HepG2 (cell line): ENCODE results near the gene CARHSP1. TPM values are rescaled to one million over a fixed set of nuclear protein-coding genes. Genes with fewer than 3 reads are reported as not detected.
A peak's percentile ranks its signal among the peaks of the same experiment; 100 is the strongest.

ENCODE experiments used
- CEBPZ ChIP-seq: IDR thresholded peaks from 2 replicates; pipeline ENCODE4 v1.6.1; 2012; ENCODE audit warnings: low read length, improper control_type of control experiment
- JUND ChIP-seq: sonication (generic); formaldehyde crosslinking; IDR thresholded peaks from 2 replicates; pipeline ENCODE4 v1.8.0; 2022; ENCODE audit warnings: mild to moderate bottlenecking, missing genetic modification reagents
- MEF2D ChIP-seq: sonication (generic); formaldehyde crosslinking; IDR thresholded peaks from 2 replicates; pipeline ENCODE4 v1.5.1; 2020; ENCODE audit warnings: mild to moderate bottlenecking, missing genetic modification reagents
- NPAS2 ChIP-seq: sonication (generic); formaldehyde crosslinking; IDR thresholded peaks from 2 replicates; pipeline ENCODE4 v1.8.0; 2022; ENCODE audit warnings: mild to moderate bottlenecking, missing genetic modification reagents, borderline replicate concordance
- SP1 ChIP-seq, 2 experiments: fragments of 450-650 bp in 1 of 2; sonication (generic) in 1 of 2; formaldehyde crosslinking in 1 of 2; IDR thresholded peaks; 2 replicates each; pipeline versions ENCODE4 v1.4.0 to v1.6.1; 2016 to 2020; ENCODE audit warnings: missing genetic modification reagents in 1 of 2
- TERF1 ChIP-seq: sonication (generic); formaldehyde crosslinking; IDR thresholded peaks from 2 replicates; pipeline ENCODE4 v1.8.0; 2022; ENCODE audit warnings: mild to moderate bottlenecking, missing genetic modification reagents, moderate library complexity
- ZBTB34 ChIP-seq: sonication (generic); formaldehyde crosslinking; IDR thresholded peaks from 2 replicates; pipeline ENCODE4 v1.8.0; 2022; ENCODE audit warnings: mild to moderate bottlenecking, missing genetic modification reagents
- ZFYVE20 ChIP-seq: sonication (generic); formaldehyde crosslinking; IDR thresholded peaks from 2 replicates; pipeline ENCODE4 v1.8.0; 2023; ENCODE audit warnings: low read depth, mild to moderate bottlenecking, moderate library complexity, missing genetic modification reagents, borderline replicate concordance
- ZMYM3 ChIP-seq: sonication (generic); formaldehyde crosslinking; IDR thresholded peaks from 2 replicates; pipeline ENCODE4 v1.5.1; 2020; ENCODE audit warnings: mild to moderate bottlenecking, missing genetic modification reagents
- ZNF12 ChIP-seq: sonication (generic); formaldehyde crosslinking; IDR thresholded peaks from 2 replicates; pipeline ENCODE4 v1.5.0; 2020; ENCODE audit warnings: missing genetic modification reagents
- ZNF292 ChIP-seq: sonication (generic); formaldehyde crosslinking; IDR thresholded peaks from 2 replicates; pipeline ENCODE4 v1.8.1; 2022; ENCODE audit warnings: mild to moderate bottlenecking, low read depth, missing genetic modification reagents, borderline replicate concordance
- ZNF33B ChIP-seq: sonication (generic); formaldehyde crosslinking; IDR thresholded peaks from 2 replicates; pipeline ENCODE4 v1.5.1; 2020; ENCODE audit warnings: mild to moderate bottlenecking, missing genetic modification reagents
- ZNF550 ChIP-seq: sonication (generic); formaldehyde crosslinking; IDR thresholded peaks from 2 replicates; pipeline ENCODE4 v1.4.0; 2020; ENCODE audit warnings: mild to moderate bottlenecking, missing genetic modification reagents, borderline replicate concordance
- polyA plus RNA-seq, 8 experiments: library from polyadenylated mRNA; depleted of rRNA in 3 of 8; stranded (reverse) in 7 of 8; unstranded in 1 of 8; fragments of >200 nt; fragmentation: Illumina TruSeq in 4 of 8; extraction: Trizol in 4 of 8; gene quantifications; 2 replicates each; pipeline versions ENCODE4 v1.2.1 to v1.2.3, GENCODE V29; 2011 to 2016; ENCODE audit warnings: low read depth in 4 of 8, missing spikeins in 1 of 8, mixed read lengths in 1 of 8; ENCODE audit not compliant: insufficient read depth in 1 of 8
- total RNA-seq, 5 experiments: library from RNA; depleted of rRNA; stranded (reverse); fragments of >200 nt; fragmentation: Illumina TruSeq; extraction: Trizol; gene quantifications; 2 replicates each; pipeline ENCODE4 v1.2.3, GENCODE V29; 2016; ENCODE audit warnings: low read depth in 1 of 5
- TF ChIP-seq, protein P1 (sequence below): sonication (generic); formaldehyde crosslinking; IDR thresholded peaks from 2 replicates; pipeline ENCODE4 v1.5.0; 2020; ENCODE audit warnings: mild to moderate bottlenecking, missing genetic modification reagents, borderline replicate concordance
- TF ChIP-seq, protein P2 (sequence below), 2 experiments: sonication (generic) in 1 of 2; formaldehyde crosslinking in 1 of 2; IDR thresholded peaks; 2 replicates each; pipeline versions ENCODE4 v1.4.0 to v1.6.1; 2018 to 2020; ENCODE audit warnings: missing genetic modification reagents in 2 of 2, borderline replicate concordance in 1 of 2, low read depth in 1 of 2, mild to moderate bottlenecking in 1 of 2, missing biosample characterization in 1 of 2

CARHSP1 gene
- total and polyA plus RNA-seq, 2 of the 13 experiments (the other 11 are each of a cell fraction or from before 2014, with no cell fraction given) = 173 to 345 TPM

DNA sequence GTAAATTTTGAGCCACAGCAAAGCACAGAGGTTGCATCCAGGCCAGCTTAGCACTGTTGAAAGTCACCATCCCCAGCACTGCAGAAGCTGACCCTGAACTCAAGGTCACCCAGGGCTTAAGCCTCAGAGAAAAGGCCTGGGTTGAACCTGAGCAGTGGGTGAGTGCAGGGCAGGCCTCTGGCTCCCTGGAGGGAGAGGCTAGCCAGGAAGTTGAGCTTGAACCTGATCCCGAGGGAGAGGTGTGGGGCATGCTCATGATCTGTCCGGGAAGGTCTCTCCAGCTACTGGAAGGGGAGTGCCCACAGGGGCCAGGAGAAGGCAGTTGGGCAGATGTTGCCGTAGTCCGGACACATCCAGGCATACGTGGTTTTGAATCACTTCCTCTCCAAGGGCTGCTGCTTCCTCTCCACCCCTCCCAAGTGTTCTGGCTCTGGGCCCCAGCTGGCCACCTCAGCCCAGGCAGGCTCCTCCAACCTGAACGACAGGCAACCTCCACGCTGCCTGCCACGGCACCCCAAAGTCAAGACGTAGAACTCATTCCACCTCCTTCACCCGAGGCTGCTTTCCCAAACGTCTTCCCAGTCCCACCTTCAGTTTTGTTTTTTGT is 18.4 kb downstream of the CARHSP1 start (continued):
- TF ChIP-seq TERF1 (CRISPR knock-in tag) = no peak
- TF ChIP-seq, protein P1, sequence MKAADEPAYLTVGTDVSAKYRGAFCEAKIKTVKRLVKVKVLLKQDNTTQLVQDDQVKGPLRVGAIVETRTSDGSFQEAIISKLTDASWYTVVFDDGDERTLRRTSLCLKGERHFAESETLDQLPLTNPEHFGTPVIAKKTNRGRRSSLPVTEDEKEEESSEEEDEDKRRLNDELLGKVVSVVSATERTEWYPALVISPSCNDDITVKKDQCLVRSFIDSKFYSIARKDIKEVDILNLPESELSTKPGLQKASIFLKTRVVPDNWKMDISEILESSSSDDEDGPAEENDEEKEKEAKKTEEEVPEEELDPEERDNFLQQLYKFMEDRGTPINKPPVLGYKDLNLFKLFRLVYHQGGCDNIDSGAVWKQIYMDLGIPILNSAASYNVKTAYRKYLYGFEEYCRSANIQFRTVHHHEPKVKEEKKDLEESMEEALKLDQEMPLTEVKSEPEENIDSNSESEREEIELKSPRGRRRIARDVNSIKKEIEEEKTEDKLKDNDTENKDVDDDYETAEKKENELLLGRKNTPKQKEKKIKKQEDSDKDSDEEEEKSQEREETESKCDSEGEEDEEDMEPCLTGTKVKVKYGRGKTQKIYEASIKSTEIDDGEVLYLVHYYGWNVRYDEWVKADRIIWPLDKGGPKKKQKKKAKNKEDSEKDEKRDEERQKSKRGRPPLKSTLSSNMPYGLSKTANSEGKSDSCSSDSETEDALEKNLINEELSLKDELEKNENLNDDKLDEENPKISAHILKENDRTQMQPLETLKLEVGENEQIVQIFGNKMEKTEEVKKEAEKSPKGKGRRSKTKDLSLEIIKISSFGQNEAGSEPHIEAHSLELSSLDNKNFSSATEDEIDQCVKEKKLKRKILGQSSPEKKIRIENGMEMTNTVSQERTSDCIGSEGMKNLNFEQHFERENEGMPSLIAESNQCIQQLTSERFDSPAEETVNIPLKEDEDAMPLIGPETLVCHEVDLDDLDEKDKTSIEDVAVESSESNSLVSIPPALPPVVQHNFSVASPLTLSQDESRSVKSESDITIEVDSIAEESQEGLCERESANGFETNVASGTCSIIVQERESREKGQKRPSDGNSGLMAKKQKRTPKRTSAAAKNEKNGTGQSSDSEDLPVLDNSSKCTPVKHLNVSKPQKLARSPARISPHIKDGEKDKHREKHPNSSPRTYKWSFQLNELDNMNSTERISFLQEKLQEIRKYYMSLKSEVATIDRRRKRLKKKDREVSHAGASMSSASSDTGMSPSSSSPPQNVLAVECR (CRISPR knock-in tag) = peak; percentile 67; the same call in 1 of the 2 replicates
- TF ChIP-seq ZFYVE20 (CRISPR knock-in tag) = no peak
- peak; percentile 54 for TF ChIP-seq ZNF292 (CRISPR knock-in tag)
- TF ChIP-seq SP1 (IDR thresholded peaks at IDR 0.05) = no peak
- TF ChIP-seq SP1 (CRISPR knock-in tag; IDR thresholded peaks at IDR 0.05) = peak; percentile 72
- TF ChIP-seq, protein P2, sequence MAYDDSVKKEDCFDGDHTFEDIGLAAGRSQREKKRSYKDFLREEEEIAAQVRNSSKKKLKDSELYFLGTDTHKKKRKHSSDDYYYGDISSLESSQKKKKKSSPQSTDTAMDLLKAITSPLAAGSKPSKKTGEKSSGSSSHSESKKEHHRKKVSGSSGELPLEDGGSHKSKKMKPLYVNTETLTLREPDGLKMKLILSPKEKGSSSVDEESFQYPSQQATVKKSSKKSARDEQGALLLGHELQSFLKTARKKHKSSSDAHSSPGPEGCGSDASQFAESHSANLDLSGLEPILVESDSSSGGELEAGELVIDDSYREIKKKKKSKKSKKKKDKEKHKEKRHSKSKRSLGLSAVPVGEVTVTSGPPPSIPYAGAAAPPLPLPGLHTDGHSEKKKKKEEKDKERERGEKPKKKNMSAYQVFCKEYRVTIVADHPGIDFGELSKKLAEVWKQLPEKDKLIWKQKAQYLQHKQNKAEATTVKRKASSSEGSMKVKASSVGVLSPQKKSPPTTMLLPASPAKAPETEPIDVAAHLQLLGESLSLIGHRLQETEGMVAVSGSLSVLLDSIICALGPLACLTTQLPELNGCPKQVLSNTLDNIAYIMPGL (CRISPR knock-in tag; IDR thresholded peaks at IDR 0.05; ENCODE audit: borderline replicate concordance in 1 of 2, low read depth in 1 of 2) = peak; percentile 42 to 82; a peak in 3 of 4 replicates
- TF ChIP-seq ZNF12 (CRISPR knock-in tag) = peak; percentile 81
- TF ChIP-seq JUND = peak; percentile 52; the same call in 1 of the 2 replicates
- TF ChIP-seq MEF2D (CRISPR knock-in tag) = peak; percentile 90
- TF ChIP-seq NPAS2 (CRISPR knock-in tag) = no peak
- TF ChIP-seq CEBPZ = no peak
- TF ChIP-seq ZMYM3 = peak; percentile 86
- peak; percentile 96 for TF ChIP-seq ZNF33B (CRISPR knock-in tag)
- 0 out of 2 replicates have a peak, but pooled peaks have one; percentile 56 for TF ChIP-seq ZNF550 (CRISPR knock-in tag)
- no peak; the same call in 1 of the 2 replicates for TF ChIP-seq ZBTB34 (CRISPR knock-in tag)
